RWPE2 (cell line): ENCODE data around the gene MAN1C1.

Source experiments
- ATAC-seq: fragments of 200-7000 bp; cut with Tn5 transposase; 3 replicates; pipeline ENCODE4 v1.9.1; 2021; ENCODE audit warnings: low read depth
- DNase-seq: peaks from one replicate; pipeline ENCODE4 v3.0.0-alpha.2; 2020; ENCODE audit warnings: low spot score
- H3K27ac ChIP-seq: fragments of 450-650 bp; 2 replicates; pipeline ENCODE4 v1.5.1; 2017; ENCODE audit warnings: mild to moderate bottlenecking; ENCODE audit not compliant: poor library complexity, severe bottlenecking
- H3K27me3 ChIP-seq: fragments of 250-450 bp; sonication (Bioruptor Pico); 2 replicates; pipeline ENCODE4 v1.5.1; 2021; ENCODE audit warnings: mild to moderate bottlenecking, moderate library complexity; ENCODE audit not compliant: insufficient read depth, poor library complexity, severe bottlenecking
- H3K36me3 ChIP-seq: fragments of 250-450 bp; sonication (Bioruptor Pico); 2 replicates; pipeline ENCODE4 v1.5.1; 2020; ENCODE audit warnings: low read depth, mild to moderate bottlenecking, moderate library complexity
- H3K4me1 ChIP-seq: fragments of 250-450 bp; sonication (Bioruptor Pico); 2 replicates; pipeline ENCODE4 v1.5.1; 2021; ENCODE audit warnings: mild to moderate bottlenecking, moderate library complexity; ENCODE audit not compliant: insufficient read depth, poor library complexity, severe bottlenecking
- H3K4me3 ChIP-seq: fragments of 250-450 bp; sonication (Bioruptor Pico); 2 replicates; pipeline ENCODE4 v1.5.1; 2021; ENCODE audit warnings: mild to moderate bottlenecking, moderate library complexity; ENCODE audit not compliant: severe bottlenecking
- H3K9me3 ChIP-seq: fragments of 250-450 bp; sonication (Bioruptor Pico); 2 replicates; pipeline ENCODE4 v1.5.1; 2021; ENCODE audit warnings: mild to moderate bottlenecking, moderate library complexity; ENCODE audit not compliant: severe bottlenecking
- CTCF ChIP-seq: fragments of 450-650 bp; IDR thresholded peaks from one replicate; pipeline ENCODE4 v1.5.1; 2017; ENCODE audit warnings: mild to moderate bottlenecking, moderate library complexity; ENCODE audit not compliant: poor library complexity, severe bottlenecking

MAN1C1 gene

GRCh38 chr1:25569597-25570396, 46.8 kb upstream of the MAN1C1 start:
- no peaks in the 10 kb centered on the region for H3K27me3 ChIP-seq
- no peak for ATAC-seq
- no peak for DNase-seq
- no peaks in the 10 kb centered on the region for H3K36me3 ChIP-seq
- no peaks in the 10 kb centered on the region for H3K9me3 ChIP-seq
- peak overlapping the region; percentile 86 for H3K27ac ChIP-seq
- TF ChIP-seq CTCF, result no peak
- H3K4me3 ChIP-seq, result no peak overlapping the region
- H3K4me1 ChIP-seq, result peaks cover 55% of the 10 kb centered on the region

GRCh38 chr1:25570798-25571521, 45.6 kb upstream of the MAN1C1 start:
- no peak overlapping the region for H3K27ac ChIP-seq
- peaks cover 51% of the 10 kb centered on the region for H3K4me1 ChIP-seq
- no peak for DNase-seq

GRCh38 chr1:25571522-25571970, 45.0 kb upstream of the MAN1C1 start:
- Histone ChIP-seq H3K4me1 (peaks cover 45% of the 10 kb centered on the region), H3K36me3 (no peaks in the 10 kb centered on the region), H3K27me3 (no peaks in the 10 kb centered on the region), H3K27ac (no peak overlapping the region), H3K9me3 (no peaks in the 10 kb centered on the region), H3K4me3 (no peak overlapping the region)
- no peak for DNase-seq
- TF ChIP-seq CTCF, result no peak
- ATAC-seq, result no peak

More at GRCh38 chr1:25570798-25571521, 45.6 kb upstream of the MAN1C1 start:
- no peaks in the 10 kb centered on the region for H3K9me3 ChIP-seq
- ATAC-seq, result no peak
- no peak for TF ChIP-seq CTCF
- H3K27me3 ChIP-seq, result no peaks in the 10 kb centered on the region
- no peaks in the 10 kb centered on the region for H3K36me3 ChIP-seq
- no peak overlapping the region for H3K4me3 ChIP-seq

GRCh38 chr1:25572107-25572506, 44.5 kb upstream of the MAN1C1 start:
- Histone ChIP-seq H3K4me1 (peaks cover 40% of the 10 kb centered on the region), H3K4me3 (no peak overlapping the region)
- no peak for ATAC-seq

More at GRCh38 chr1:25572107-25572506, 44.5 kb upstream of the MAN1C1 start:
- Histone ChIP-seq H3K27me3 (no peaks in the 10 kb centered on the region), H3K36me3 (no peaks in the 10 kb centered on the region), H3K27ac (no peak overlapping the region), H3K9me3 (no peaks in the 10 kb centered on the region)
- DNase-seq, result no peak
- TF ChIP-seq CTCF, result no peak
